Measurements from ENCODE around the gene MPPE1.

MPPE1 gene, protein sequence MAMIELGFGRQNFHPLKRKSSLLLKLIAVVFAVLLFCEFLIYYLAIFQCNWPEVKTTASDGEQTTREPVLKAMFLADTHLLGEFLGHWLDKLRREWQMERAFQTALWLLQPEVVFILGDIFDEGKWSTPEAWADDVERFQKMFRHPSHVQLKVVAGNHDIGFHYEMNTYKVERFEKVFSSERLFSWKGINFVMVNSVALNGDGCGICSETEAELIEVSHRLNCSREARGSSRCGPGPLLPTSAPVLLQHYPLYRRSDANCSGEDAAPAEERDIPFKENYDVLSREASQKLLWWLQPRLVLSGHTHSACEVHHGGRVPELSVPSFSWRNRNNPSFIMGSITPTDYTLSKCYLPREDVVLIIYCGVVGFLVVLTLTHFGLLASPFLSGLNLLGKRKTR

DNA sequence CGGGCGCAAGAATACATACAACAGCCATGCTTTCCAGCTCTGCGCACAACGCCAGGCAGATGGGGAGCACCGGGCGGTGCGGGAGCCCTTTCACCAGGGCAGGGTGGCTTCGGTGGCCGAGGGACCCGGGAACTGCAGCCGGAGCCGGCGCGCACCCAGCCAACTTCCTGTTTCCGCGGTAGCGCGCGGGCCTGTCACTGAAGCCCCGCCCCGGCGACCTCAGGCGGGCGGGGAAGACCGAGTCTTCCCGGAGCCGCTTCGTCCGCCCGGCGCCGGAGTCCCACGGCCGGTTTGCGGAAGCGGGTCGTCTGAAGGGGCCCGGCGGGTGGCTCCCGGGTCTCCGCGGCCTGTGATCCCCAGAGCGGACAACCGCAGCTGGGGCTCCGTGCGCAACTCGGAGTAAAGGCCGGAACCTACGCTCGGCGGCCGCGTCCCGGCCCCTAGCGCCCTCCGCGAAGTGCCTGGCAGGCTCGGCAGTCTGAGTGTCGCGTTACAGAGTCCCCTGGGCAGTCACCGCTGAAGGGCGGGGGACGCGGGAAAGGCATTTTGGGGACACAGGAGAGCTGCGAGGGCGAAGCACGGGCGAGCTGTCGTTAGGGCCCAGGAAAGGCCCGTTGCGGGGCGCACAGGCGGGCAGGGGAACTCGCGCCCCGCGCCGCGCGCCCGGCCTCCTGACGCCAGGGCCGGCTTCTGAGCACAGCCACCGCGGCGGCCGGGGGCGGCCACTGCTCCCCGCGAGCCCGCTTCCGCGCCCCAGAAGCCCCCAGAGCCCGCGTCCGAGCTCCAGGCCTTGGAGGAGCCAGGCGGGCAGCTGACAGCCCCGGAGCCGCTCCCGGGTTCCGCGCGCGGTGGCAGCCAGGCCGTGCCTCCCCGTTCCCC is at the start of gene MPPE1:
Gene MPPE1, minus strand, starts transcription at position 136 of the 879 bp plus-strand sequence. CDS start 11,053 bp downstream, outside the sequence.
- DNase-seq = peak; percentile 88

DNA sequence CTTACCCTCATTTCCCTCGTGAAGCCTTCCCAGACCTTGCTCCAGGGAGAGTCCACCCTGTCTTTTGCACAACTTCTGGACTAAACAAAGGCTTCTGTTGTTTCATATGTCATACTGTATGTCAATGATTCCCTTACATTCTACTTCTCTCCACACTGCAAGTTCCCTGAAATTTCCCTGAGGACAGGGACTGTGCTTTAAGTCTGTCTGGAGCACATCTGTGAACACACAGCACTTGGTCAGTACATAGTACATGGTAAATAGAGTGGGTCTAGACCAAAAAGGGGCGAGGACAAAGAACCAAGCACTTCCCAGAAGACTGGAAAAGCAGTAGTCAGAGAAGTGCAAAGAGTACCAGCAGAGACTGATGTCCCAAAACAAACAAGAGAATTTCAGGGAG is 49.5 kb upstream of the MPPE1 start:
- DNase-seq = no peak

DNA sequence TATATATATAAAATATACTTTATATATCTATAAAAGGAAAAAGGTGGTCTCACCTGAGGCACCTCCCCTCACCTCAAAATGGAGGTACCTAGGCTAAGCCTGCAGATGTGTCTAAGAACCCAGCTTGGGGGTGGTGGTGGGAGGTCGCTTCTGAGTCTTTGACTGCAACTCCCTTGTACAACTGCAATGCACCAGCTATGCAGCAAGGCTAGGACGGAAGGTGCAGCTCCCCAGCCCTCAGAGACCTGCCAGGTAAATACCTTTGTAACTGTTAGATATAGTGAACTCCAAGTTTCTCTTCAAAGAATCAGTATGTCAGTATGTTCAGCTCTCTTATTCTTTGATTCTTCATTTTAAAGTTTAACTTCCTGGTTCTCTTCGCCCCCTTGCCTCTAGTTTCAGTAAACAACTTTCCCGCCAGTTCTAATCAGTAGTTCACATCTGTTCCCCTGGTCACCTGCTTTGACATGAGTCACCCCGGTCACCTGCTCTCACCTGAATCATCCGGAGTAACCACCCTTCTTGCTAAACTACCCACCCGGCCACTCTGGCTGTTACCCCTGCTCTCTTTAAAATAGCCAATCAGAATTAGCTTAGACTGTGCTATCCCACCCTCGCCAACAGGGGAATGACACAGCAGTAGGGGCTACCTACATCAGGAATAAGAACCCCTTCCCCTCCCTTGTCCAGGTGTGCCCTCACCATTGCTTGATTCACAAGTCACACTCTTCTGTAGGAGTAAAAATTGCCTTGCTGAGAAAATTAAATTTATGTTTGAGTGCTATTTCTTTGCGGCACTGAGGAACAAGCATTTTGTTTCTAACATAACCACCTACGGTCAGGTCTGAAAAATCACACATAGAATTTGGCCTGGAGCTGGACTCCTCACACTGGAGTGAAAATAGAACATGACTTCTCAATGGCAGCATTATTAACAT is 48.5 kb upstream of the MPPE1 start:
- DNase-seq = no peak

DNA sequence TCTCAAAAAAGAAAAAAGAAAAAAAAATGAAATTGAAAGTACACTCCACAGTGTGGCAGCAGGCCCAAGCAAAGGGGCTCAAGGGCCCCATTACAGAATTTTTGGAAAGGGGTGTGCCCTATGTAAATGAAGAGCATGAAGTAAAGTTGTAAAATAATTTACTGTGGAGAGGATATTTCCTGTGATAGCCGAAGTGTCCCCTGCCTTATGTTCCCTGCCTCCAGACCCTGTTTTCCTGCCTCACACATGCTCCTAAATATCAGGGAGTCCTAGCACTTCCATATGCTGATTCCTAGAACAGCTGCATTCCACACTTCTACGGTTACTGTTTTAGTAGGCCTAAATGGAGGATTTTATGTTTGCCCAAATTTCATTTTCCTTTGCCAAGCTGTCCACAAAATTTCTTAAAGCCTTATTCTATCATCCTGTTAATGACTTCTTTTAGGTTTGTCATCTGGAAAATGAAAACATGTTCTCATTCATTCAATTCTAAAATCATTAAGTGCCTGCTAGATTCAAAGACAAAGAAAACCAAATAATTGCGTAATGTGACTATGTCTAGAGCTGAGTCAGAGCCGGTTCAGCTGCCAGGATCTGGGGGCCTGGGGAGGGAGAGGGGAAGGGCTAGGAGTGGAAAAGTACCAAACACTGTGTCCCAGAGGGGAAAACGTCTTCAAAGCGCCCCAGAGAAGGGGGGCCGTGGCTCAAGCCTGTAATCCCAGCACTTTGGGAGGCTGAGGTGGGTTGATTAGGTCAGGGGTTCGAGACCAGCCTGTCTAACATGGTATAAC is 47.3 kb upstream of the MPPE1 start:
- peak; percentile 95 for DNase-seq

DNA sequence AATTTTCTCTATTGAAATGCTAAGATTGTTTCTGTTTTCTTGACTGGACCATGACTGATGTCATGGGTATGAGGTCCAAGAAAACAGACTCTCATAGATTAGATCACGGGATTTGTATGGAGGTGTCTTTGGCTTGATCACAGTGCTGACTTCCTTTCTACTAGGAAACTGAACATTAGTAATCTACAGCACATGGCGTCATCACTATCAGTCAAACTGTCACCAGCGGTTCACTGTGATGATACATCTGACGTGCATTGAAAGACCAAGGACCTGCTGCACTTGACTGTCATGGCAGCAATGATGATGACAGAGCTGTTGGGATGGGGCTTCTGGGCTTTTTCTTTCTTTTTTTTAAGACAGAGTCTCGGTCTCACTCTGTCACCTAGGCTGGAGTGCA is 45.0 kb upstream of the MPPE1 start:
- DNase-seq = peak; percentile 45

DNA sequence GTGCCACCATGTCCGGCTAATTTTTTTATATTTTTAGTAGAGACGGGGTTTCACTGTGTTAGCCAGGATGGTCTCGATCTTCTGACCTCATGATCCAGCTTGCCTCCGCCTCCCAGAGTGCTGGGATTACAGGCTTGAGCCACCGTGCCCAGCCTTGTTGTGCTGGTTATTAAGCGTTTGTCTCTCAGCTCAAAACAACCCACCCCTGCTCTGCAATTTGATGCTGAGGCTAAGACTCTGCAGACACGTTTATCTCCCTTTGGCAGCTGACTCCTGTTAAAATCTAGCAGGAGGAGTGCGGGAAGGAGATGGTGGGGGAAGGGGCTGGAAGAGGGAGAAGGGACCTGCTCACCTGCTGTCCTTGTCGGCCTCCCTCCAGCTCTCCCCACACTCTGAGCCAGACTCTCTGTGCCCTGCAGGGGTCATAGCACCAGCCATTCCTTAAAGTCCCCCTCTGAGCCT is 43.3 kb upstream of the MPPE1 start:
- DNase-seq = no peak

DNA sequence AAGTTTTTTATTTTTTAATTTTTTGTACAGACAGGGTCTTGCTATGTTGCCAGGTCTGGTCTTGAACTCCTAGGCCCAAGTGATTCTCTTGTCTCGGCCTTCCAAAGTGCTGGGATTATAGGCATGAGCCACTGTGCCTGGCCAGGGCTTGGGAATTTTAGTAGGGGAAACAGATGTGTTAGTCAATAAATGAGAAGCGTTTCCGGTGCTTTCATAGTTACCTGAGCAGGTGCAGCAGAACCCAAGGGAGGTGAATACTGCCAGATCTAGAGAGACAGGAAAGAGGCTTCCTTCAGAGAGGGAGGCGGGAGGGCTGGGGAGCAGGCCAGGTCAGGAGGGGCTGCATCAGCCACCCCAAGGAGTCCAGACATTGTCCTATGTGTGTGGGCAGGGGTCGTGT is 42.7 kb upstream of the MPPE1 start:
- DNase-seq = no peak

DNA sequence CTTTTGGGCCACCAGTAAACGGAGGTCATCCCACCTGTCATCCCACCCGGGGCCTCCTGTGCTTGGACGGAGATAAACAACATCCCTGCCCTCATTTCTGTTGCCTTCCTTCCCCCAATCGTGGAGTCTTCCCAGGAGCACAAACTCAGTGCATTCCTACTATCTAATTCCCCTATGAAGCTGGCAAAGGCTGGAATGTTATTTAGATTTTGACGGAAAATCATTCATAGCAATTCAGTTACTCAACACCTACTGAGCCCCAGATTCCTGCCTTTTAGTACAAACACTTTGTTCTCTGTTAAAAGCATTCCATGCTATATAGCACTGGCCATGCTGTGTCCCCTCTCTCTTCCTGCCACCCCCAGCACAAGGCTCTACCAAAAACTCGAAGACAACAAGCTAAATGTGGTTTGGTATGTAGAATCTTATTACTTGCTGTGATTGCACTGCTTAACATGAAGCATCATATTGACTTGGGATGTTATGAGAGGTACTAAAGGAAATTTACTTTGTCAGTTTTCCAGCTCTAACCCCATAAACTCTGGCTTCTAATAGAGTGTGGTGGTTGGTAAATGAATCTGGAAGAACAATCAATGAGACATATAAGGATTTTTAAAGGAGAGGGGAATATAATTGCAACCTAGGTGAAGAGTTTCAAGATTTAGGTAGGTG is 40.9 kb upstream of the MPPE1 start:
- DNase-seq = peak; percentile 79

DNA sequence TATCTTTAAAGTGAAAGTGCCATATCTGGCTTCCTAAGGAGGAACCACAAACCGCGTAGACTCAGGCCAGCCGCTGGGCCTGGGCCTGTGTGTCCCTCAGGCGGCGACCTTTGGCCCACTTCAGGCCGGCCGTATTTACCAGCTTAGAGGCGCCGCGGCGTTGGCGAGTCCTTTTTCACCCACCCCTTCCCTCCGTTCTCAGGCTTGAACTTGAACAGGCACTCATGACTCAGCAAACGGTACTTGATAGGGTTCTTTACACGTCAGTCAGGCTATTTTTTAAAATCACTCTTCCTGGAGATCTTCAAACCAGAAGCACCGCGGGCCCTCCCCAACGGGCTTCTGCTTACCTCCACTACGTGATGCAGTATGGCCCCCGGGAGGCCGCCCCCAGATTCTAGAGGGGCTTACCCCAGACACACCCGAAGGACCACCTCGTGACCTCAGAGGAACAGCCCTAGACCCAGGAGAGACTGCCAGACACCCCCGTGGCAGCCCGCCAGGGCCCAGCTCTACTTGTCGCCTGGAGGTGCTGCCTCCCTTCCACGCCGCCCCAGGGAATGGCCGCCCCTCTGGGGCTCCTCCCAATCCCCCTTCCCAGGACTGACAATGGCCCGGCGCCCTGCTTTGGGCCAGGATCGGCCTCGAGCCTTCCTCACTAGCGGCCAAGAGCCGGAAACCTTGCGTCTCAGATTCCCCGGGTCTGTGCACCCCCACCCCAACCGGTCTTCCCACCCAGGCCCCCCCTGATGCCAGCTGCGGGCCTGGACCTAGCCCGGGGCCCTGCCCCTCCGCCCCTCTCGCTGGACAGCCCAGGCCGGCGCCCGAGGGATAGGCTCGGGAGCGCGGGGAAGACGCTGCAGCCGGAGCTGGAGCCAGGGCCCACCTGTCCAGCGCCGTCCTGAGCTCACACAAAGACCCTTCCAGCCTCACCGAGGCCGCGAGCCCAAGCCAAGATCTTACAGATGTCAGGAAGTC is 39.4 kb upstream of the MPPE1 start:
- peak; percentile 98 for DNase-seq

DNA sequence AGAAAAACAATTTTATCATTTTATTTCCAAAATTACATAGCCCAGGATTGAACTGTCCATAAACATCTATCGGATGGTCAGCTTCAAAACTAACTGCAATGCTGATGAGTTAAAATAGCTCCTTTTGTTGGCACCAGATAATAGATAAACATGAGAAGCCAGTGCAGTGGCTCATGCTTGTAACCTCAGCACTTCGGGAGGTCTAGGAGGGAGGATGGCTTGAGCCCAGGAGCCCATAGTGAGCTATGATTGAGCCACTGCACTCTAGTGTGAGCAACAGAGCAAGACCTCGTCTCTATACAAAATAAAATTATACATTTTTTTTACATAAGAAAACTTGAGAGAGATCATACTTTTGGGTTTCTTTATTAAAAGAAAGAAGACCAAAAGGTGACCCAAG is 38.6 kb upstream of the MPPE1 start:
- peak; percentile 65 for DNase-seq

DNA sequence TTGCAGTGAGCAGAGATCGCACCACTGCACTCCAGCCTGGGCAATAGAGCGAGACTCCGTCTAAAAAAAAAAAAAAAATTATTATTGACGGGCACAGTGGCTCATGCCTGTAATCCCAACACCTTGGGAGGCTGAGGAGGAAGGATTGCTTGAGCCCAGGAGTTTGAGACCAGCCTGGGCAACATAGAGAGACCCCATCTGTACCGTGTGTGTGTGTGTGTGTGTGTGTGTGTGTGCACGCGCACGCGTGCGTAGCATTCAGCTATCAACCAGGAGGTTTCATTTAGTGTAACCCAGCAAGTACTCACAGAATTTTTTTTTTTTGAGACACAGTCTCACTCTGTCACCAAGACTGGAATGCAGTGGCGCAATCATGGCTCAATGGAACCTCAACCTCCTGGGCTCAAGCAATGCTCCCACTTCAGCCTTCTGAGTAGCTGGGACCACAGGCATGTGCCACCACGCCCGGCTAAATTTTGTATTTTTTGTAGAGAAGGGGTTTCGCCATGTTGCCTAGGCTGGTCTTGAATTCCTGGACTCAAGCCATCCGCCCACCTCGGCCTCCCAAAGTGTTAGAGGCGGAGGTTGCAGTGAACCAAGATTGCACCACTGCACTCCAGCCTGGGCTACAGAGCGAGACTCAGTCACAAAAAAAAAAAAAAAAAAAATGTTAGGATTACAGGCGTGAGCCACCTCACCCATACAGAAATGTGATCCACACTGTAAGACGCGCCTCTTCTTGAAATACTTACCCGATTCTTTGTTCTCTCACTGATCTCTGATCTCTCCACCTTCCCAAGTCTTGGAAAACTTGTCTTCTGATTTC is 37.9 kb upstream of the MPPE1 start:
- peak; percentile 78 for DNase-seq

DNA sequence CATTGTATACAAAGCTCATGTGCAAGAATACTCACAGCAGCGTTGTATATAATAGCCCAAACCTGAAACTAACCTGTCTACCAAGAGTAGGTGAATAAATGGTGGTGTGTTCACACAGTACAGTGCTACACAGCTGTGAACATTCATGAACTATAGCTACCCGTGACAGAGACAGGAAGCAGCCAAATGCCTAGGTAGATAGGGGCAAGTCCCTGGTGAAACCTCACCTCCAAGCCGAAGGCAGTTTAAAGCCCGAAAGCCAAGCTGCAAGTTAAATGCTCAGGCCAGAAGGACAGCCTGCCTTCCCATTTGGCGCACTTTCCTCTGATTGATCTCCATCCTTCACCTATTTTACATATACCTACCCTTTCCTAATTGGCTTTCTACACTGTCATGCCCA is 36.7 kb upstream of the MPPE1 start:
- DNase-seq = no peak

DNA sequence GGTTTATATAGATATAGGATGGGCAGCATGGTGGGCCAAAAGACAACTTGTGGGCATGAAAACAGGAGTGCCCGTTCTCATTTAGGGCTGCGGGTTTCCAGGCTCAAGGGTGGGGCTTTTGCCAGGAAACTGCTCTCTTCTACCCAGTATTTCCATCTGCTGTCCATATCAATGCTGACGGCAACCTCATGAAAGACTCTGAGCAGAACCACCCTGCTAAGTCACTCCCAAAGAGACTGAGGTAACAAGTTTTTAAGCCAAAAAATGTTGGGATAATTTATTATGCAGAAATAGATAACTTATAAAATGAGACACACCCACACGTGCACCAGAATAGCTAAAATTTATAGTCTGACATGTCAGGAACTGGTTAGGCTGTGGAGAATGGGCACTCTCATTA is 36.1 kb upstream of the MPPE1 start:
- no peak for DNase-seq

DNA sequence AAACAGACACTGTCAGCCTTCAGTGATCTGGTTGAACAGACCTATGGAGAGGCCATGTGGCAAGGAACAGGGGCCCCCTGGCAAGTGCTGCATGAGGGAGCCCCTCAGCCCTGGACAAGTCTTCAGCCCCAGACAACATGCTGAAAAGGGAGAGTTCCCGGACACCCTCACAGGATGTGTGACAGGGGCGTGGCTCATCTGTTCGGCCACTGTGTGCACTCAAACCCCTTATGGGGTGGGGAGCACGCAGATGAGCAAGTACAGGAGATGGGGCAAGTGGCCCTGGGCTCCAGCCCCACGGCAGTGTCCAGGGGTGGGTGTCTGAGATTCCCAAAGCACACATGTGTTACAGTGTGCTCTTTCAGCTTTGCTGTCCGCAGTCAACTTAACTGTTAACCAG is 35.4 kb upstream of the MPPE1 start:
- no peak for DNase-seq

DNA sequence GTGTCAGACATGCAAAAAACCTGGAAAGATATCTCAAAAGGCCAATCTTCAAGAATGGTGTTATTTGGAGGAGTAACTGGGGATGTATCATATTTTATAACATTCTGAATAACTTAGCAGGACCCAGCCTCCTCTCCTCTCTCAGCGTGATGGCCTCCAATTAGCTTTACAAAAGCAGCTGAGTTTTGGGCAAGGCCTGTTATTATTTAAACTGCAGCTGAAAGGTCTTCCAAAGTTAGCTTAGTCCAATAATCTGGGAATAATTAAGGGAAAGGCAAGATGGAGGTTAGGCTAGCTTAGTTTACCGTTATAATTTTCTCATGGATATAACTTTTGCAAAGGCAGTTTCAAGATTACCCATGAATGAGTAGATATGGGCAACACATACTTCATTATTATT is 32.8 kb upstream of the MPPE1 start:
- no peak for DNase-seq

DNA sequence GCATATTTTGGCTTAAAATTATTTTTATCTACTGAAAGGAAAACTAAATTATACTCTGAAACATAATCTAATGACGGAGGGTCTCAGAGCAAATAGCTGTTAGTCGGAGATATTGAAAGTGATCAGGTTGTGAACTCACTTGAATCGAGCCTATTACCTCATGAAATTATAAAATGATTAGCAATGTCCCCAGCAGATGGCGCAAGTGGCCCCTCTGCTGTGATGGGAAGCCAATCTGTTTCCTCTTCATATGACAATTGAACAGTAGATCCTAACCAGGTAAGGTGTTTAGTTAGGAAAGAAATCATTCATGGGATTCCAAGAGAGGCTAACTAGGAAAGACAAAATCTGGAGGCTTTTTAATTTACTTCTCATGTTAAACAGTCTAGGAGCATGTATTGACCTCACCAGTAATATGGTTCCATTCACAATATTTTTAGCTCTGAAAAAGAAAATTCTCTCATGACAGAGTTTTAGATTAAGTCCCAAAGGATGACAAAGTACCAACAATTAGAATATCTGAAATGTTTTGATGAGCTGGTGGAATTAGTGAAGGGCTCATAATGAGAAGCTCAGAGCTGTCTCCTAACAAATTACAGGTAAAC is 29.9 kb upstream of the MPPE1 start:
- DNase-seq = peak; percentile 58

DNA sequence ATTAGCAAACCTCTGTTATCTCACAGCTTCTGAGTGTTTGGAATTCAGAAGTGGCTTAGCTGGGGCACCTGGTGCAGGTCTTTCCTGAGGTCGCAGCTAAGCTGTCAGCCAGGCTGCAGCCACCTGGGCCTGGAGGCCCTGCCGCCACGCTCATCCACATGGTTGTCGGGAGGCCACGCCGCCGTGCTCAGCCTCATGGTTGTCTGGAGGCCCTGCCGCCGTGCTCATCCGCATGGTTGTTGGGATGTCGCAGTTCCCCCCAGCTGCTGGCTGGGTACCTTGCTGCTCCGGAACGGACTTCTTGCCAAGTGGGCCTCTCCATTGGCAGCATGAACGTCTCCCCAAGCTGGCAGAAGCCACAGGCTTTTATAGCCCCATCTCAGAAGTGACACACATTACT is 24.3 kb upstream of the MPPE1 start:
- no peak for DNase-seq

DNA sequence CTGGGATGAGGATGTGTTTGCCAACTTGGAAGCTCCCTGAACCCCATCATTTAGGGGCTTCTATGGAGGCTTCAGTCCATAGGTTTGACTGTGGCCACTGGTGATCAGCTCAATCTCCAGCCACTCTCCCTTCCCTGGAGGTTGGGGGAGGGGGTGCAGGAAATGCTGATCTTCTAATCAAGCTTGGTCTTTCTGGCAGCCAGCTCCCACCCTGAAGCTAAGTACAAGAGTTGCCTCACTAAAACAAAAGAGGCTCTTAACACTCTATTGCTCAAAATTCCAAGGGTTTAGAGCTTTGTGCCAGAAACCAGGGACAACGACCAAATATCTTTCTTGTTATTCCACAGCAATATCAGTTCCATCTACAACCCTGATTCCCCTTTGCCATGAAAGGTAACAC is 19.4 kb upstream of the MPPE1 start:
- no peak for DNase-seq
